ENCODE measurements around the gene LUZP2.

LUZP2 gene

GRCh38 chr11:24679821-24680351 lies 183.0 kb downstream of the LUZP2 start:
- TF ChIP-seq CTCF (conservative IDR thresholded peaks at IDR 0.05), result no peak
- TF ChIP-seq ZFX (IDR thresholded peaks at IDR 0.05), result no peak
- H3K27ac ChIP-seq, result no peak overlapping the region

DNA sequence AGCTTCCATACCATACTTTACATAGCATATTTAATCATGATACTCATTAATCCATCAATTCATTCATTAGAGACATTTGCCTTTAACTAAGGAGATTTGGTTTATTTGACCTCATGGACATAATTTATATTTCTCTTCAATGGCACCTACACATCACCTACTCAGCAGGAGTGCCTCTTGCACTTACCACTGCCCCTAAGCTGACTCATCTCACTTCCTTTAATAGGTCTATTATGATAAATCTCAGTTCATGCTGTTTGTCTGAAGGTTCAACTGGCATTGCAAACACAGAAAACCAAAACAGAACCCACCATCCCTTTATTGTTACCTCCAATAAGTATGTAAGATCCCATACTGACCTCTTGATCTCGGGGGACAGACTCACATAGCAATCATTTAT lies 186.7 kb downstream of the LUZP2 start:
- no peak overlapping the region for H3K27ac ChIP-seq
- TF ChIP-seq CTCF (conservative IDR thresholded peaks at IDR 0.05), result no peak
- no peak for TF ChIP-seq ZFX (IDR thresholded peaks at IDR 0.05)

DNA sequence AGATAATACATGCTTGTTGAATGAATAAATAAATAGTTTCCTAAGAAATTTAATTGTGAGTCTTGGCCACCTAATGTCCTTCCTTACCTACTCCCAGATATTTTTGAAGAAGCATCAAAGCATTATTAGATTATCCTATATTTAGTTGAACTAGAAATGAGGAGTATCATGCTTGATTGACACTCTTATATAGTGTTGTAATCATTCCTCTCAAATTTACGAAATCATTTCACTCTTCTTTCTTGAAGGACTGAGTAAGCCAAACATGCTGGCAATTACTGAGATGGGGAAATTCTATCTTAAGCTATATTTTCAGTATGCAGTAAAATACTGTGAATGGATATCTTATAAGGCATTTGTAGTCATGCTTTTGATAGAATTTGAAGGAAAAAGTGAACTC lies 189.0 kb downstream of the LUZP2 start:
- TF ChIP-seq ZFX (IDR thresholded peaks at IDR 0.05) (no peak), CTCF (conservative IDR thresholded peaks at IDR 0.05) (no peak)
- no peak overlapping the region for H3K27ac ChIP-seq

- no peak for TF ChIP-seq CTCF (conservative IDR thresholded peaks at IDR 0.05)
- no peak for TF ChIP-seq ZFX (IDR thresholded peaks at IDR 0.05)
Measured at GRCh38 chr11:24687531-24688147, 190.8 kb downstream of the LUZP2 start.

GRCh38 chr11:24688981-24689380 lies 192.1 kb downstream of the LUZP2 start:
- H3K27ac ChIP-seq, result no peak overlapping the region
- no peak for TF ChIP-seq CTCF (conservative IDR thresholded peaks at IDR 0.05)
- no peak for TF ChIP-seq ZFX (IDR thresholded peaks at IDR 0.05)

More at GRCh38 chr11:24687531-24688147, 190.8 kb downstream of the LUZP2 start:
- no peak overlapping the region for H3K27ac ChIP-seq

DNA sequence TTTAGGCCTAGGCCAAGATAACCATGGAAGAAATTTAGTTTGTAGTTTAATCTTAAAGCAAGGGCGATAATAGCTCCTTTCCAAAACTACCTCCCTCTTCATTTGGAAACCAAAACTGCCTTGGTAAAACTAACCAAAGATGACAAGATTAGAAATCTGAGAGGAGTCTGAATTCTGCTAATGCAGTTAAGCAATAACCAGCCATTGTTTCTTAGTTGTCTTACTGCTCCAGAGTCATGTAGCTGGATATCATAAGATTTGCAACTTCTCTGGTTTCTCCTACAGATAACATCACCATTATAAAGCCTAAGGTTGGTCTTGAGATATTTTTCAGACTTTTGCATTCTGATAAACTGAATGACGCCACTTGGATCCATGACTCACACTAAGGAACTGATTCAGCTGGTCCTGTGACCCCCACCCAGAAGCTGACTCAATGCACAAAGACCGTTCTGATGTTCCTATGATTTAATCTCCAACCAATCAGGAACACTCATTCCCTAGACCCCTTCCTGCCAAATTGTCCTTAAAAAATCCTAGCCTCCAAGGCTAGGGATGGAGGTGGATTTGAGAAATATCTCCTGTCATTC lies 200.8 kb downstream of the LUZP2 start:
- no peak for TF ChIP-seq CTCF (conservative IDR thresholded peaks at IDR 0.05)
- TF ChIP-seq ZFX (IDR thresholded peaks at IDR 0.05), result no peak

GRCh38 chr11:24704716-24705115 lies 207.9 kb downstream of the LUZP2 start:
- H3K27ac ChIP-seq, result no peak overlapping the region
- TF ChIP-seq ZFX (IDR thresholded peaks at IDR 0.05) (no peak), CTCF (conservative IDR thresholded peaks at IDR 0.05) (no peak)

More for the DNA sequence above, 200.8 kb downstream of the LUZP2 start:
- H3K27ac ChIP-seq, result no peak overlapping the region
